HCT116 (cell line): ENCODE measurements around the gene ADGRV1.

Experiments used
- TF ChIP-seq, protein P1 (sequence below): IDR thresholded peaks from 2 replicates; pipeline ENCODE4 v1.6.1; 2012; ENCODE audit warnings: low read depth
- TF ChIP-seq, protein P2 (sequence below), 3 experiments: fragments of 200-600 bp in 1 of 3; sonication (generic) in 1 of 3; IDR thresholded peaks in 2 of 3; conservative IDR thresholded peaks in 1 of 3; 2 replicates each; pipeline ENCODE4 v1.5.1; 2012 to 2017; ENCODE audit warnings: low read depth in 2 of 3, low read length in 2 of 3, antibody characterized with exemption in 1 of 3, borderline replicate concordance in 1 of 3, control low read depth in 1 of 3, mild to moderate bottlenecking in 1 of 3, mixed read lengths in 1 of 3, mixed run types in 1 of 3, moderate library complexity in 1 of 3; ENCODE audit not compliant: insufficient read depth in 1 of 3

DNA sequence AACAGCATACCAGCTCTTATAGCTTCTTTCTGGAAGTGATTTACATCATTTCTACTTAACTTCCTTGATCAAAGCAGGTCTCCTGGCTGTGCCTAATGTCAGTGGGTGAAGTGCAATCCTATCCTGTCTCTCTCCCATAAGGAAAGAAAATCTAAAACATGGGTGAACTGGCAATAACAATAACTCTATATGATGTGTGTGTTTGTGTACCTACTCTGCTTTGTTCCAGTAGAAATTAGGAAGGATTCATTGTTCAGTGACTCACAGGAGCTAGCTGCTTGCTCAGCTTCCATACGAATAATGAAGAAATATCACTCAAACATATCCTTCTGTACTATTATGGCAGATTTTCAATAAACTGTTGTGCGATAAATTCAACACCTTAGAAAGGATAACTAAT is 123.7 kb downstream of the ADGRV1 start:
- TF ChIP-seq, protein P1, sequence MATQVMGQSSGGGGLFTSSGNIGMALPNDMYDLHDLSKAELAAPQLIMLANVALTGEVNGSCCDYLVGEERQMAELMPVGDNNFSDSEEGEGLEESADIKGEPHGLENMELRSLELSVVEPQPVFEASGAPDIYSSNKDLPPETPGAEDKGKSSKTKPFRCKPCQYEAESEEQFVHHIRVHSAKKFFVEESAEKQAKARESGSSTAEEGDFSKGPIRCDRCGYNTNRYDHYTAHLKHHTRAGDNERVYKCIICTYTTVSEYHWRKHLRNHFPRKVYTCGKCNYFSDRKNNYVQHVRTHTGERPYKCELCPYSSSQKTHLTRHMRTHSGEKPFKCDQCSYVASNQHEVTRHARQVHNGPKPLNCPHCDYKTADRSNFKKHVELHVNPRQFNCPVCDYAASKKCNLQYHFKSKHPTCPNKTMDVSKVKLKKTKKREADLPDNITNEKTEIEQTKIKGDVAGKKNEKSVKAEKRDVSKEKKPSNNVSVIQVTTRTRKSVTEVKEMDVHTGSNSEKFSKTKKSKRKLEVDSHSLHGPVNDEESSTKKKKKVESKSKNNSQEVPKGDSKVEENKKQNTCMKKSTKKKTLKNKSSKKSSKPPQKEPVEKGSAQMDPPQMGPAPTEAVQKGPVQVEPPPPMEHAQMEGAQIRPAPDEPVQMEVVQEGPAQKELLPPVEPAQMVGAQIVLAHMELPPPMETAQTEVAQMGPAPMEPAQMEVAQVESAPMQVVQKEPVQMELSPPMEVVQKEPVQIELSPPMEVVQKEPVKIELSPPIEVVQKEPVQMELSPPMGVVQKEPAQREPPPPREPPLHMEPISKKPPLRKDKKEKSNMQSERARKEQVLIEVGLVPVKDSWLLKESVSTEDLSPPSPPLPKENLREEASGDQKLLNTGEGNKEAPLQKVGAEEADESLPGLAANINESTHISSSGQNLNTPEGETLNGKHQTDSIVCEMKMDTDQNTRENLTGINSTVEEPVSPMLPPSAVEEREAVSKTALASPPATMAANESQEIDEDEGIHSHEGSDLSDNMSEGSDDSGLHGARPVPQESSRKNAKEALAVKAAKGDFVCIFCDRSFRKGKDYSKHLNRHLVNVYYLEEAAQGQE, result no peak
- TF ChIP-seq, protein P2, sequence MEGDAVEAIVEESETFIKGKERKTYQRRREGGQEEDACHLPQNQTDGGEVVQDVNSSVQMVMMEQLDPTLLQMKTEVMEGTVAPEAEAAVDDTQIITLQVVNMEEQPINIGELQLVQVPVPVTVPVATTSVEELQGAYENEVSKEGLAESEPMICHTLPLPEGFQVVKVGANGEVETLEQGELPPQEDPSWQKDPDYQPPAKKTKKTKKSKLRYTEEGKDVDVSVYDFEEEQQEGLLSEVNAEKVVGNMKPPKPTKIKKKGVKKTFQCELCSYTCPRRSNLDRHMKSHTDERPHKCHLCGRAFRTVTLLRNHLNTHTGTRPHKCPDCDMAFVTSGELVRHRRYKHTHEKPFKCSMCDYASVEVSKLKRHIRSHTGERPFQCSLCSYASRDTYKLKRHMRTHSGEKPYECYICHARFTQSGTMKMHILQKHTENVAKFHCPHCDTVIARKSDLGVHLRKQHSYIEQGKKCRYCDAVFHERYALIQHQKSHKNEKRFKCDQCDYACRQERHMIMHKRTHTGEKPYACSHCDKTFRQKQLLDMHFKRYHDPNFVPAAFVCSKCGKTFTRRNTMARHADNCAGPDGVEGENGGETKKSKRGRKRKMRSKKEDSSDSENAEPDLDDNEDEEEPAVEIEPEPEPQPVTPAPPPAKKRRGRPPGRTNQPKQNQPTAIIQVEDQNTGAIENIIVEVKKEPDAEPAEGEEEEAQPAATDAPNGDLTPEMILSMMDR (IDR thresholded peaks at IDR 0.05 in 2 of 3, conservative IDR thresholded peaks at IDR 0.05 in 1 of 3; ENCODE audit: borderline replicate concordance in 1 of 3, insufficient read depth in 1 of 3, low read depth in 2 of 3, low read length in 2 of 3), result no peak
